NCI-H2171 treated with DMSO at 0.1 percent for 48 hours (cell line): Measurements from ENCODE around the gene RBM14.
"Not testable (repeated sequence)": the region's sequence is repeated elsewhere in the genome, so short reads cannot be mapped to it uniquely, and the experiment has no call there.

ENCODE experiments used
- DNase-seq: peaks from one replicate; lab custom pipeline; 2025; lab: John Stamatoyannopoulos, UW

The RBM14 gene

DNA sequence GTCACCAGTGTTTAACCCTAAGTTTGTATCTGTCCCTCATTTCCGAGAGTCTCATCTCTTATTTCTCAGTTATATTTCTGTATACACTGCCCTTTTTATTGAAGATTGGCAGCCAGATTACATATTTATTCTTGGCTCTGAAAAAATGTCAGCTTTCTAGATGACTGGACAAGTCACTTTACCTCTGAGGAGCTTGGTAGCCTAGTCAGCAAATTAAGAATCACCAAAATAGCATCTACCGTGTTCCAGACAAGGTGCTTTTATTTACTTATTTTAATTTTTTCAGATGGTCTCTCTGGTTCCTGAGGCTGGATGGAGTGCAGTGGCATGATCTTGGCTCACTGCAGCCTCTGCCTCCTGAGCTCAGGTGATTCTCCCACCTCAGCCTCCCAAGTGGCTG lies 16.5 kb downstream of the RBM14 start:
- no peak for DNase-seq

DNA sequence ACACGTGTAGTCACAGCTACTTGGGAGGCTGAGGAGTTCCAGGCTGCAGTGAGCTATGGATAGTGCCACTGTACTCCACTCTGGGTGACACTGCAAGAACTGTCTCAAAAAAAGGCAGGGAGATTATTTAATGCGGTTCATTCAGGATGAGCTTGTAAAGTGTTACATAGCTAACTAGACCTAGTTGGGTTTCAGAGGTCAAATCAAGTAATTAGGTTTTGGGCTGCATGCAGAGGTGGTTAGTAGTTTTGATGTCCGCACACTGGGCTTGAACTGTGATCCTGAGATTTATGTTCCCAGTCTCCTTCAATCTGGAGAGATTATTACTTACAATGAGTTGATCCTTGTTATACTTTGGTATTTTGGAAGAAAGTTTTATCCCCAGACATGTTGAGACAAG lies 20.0 kb downstream of the RBM14 start:
- DNase-seq = no peak

DNA sequence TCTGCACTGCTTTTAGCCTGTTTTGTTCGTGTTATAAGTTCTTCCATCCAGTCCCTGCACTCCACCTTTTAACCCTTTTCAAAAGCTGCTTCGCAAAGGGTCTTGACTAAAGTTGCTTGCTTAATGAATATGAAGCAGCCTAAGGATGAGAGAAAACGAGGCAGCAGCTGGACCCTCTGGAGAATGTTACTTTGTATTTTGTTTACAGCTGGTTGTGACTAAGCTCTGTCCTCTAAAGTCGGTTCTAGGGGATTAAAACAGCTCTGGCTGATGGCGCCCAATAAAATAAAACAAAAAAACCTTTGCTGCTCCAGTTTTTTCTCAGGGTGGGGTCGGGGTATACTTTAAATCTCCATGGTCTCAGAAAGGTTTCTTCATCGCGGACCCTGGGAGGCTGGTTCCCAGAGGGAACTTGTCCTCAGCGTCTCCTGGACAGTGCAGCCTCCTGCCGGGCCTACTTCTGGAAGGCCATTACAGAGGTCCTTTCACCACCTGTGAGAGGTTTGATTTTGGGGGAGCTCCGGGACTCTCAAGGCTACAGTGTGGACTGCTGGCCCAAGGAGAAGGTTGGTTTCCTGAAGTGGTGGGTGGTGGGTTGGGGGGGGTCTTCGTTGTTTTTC lies 21.2 kb downstream of the RBM14 start:
- peak; percentile 35 for DNase-seq

DNA sequence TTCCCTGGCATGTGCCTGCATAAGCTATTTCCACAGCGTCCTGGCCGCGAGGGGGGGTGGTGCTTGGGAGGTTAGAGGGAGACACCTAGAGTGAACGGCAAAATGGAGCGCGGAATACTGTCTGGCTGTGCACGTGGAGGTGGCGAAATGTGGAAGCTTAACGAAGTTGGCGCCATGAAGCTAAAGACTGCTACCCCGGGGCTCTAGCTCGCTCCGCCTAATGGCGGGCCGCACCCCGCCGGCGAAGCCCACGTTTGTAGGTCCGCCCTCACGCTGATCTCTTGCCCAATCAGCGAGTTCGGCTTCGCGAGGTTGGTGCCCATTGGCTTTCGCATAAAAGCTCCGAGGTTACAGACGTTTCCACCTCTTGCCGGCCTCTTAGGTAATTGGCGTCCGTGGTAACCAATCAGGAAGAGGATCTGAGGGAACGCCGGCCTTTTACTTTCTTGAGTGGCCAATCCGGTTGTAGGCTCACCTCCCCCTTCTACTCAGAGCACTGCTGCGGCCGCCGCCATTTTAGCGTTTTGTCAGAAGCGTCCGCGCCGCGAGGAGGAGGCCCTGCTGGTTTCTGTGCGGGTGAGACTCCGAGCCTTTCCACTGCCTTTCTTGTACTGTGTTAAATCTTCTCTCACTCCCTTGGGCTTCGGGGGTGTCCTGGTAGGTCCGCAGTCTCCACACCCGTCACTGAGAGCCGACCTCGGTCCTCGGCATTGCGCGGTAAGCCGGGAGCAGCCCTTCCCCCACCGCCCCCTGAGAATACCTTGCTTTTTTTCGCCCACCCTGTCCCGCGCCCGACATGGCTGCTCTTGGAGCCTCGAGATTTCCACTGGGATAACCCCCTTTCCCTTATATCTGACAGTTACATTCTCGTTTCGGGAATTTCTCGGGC lies 22.0 kb downstream of the RBM14 start, which contains the start of gene RBM4:
TSS of gene RBM4 (plus strand) at position 527 of the 889 bp plus-strand sequence. CDS start 1,009 bp downstream, outside the sequence.
- DNase-seq = peak; percentile 100

DNA sequence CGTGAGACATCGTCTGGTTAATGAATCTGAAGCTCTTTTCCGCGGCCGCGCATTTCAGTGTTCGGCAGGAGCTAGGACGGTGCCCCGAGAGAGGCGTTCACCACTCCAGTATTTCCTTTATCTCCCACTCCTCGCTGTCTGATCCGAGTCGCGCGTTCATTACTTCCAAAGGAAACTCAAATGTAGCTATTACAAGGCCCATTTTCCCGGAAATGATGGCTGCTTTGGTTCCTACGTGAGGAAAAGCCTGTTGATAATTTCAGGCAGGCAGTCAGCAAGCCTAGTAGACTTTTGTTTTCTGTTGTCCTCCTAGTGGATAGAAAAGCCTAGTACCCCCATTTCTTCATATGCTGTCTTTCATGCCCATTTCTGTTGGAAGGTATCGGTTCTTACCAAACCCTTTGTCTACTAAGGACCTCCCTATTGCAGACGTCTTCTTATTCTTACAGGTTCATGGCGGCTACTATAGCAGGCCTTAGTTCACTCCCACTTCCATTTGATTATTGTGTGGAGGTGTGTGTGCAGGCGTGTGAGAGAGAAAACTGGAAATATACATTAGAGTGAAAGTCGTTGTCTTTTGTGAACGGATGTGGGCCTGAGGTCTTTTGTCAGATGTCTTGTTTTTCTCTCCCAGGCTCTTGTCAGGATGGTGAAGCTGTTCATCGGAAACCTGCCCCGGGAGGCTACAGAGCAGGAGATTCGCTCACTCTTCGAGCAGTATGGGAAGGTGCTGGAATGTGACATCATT lies 22.8 kb downstream of the RBM14 start:
- no peak for DNase-seq

DNA sequence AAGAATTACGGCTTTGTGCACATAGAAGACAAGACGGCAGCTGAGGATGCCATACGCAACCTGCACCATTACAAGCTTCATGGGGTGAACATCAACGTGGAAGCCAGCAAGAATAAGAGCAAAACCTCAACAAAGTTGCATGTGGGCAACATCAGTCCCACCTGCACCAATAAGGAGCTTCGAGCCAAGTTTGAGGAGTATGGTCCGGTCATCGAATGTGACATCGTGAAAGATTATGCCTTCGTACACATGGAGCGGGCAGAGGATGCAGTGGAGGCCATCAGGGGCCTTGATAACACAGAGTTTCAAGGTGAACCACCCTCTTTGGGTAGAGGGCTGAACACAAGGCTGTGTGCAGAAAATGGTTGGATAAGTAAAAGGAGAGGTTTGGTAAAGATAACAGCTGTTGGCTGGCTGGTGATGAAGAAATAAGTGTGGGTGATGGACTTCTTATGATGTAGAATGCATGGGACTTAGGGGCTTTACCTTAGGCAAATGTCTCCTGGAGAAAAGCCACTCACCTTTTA lies 23.4 kb downstream of the RBM14 start:
- DNase-seq = not testable (repeated sequence)

DNA sequence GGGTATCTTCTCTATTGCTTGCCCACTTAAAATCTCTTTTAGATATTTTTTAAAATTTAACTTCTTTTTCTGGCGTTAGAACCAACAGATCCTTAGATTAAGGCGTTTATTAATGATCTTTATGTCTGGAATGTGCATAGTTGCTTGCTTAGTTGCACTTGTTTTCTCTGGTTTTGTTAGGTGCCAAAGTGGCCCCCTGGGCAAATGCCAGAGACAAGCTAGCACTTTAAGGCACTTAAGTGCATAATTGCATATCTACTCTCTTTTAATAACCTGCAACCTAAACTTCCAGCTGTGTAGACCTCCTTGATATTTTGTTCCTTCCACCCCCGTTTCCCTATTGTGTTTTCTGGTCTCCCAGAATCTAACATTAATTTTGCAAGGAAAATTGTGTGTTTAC lies 25.4 kb downstream of the RBM14 start:
- no peak for DNase-seq

DNA sequence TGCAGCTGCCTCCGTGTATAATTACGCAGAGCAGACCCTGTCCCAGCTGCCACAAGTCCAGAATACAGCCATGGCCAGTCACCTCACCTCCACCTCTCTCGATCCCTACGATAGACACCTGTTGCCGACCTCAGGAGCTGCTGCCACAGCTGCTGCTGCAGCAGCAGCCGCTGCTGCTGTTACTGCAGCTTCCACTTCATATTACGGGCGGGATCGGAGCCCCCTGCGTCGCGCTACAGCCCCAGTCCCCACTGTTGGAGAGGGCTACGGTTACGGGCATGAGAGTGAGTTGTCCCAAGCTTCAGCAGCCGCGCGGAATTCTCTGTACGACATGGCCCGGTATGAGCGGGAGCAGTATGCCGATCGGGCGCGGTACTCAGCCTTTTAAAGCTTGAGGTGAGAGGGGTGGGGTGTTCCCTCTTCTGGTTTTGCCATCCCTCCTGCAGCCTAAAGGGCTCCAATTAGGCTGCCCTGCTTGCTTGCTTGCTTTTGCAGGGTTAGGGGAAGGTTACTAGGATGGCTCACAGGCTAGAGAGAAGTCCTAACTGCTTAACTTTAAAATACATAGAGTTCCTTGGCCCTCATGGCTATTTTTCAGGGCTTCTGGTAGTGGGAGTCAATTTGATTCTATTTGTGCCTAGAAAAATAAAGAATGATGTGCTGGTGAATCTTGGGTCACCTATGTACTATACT lies 27.5 kb downstream of the RBM14 start:
- DNase-seq = no peak

DNA sequence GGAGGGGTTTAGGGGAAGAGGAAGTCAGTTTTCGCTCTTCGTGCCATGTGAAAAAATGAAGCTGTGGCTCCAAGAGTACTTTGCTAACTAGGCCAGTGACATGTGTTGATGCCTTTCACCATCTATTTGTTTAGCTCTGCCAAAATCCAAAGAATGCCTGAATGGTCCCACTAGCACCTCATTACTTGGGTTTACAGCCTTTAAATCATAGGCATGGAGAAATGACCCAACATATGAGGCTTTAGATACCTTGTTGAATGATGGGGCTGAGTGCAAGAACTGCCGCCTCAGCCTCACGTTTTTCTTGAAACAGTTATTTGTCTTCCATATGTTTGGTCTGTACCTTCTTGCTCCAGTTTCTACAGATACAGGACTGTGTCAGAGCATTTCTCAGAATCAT lies 30.4 kb downstream of the RBM14 start:
- no peak for DNase-seq

DNA sequence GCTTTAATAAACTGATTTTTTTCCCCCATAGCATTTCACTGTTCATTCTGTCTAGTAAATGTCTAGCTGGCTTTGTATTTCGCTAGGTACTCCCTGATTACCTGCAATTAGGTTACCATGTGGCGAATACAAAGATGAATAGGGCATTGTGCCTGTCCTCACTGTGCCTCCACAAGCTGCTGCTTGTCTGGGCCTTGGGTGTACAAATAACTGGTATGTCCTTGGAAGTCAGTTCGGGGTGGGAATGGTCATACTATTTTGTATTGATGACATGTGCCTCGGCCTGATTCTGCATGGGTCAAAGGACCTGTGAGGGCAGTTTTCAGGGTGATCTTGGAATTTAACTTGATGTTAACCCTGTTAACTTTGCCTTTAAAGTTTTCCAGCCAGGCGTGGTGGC lies 33.5 kb downstream of the RBM14 start:
- no peak for DNase-seq

DNA sequence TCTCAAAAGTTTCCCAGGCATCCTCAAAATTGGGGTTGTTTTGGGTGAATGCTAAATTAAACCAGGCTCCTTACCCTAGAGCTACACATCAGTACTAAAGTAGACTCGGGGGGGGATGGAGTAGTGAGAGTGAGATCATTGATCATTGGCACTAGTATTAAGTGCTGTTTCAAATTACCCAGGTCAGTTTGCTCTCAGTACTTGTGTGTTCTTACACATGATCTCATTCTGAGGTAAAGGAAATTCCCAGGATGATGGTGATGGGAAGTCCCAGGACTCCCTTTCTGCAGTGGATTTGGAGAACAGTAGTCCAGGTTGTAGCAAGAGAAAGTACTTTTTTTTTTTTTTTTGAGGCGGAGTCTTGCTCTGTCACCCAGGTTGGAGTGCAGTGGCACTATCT lies 34.6 kb downstream of the RBM14 start:
- no peak for DNase-seq

DNA sequence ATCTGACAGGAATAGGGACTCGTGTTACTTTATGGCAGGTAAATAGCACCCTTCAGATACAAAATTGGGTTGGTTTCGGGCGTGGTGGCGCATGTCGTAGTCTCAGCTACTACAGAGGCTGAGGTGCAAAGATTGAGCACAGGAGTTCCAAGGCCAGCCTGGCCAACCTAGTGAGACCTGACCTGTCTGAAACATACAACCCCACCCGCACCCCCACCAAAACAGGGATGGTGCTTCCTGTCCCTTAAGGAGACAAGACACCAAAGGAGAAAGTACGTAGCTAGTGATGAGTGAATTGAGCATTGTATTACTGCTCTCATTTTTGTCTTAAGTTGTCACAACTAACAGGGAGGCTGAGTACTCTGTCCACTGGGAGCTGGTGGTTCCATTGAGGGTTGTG lies 36.2 kb downstream of the RBM14 start:
- no peak for DNase-seq

DNA sequence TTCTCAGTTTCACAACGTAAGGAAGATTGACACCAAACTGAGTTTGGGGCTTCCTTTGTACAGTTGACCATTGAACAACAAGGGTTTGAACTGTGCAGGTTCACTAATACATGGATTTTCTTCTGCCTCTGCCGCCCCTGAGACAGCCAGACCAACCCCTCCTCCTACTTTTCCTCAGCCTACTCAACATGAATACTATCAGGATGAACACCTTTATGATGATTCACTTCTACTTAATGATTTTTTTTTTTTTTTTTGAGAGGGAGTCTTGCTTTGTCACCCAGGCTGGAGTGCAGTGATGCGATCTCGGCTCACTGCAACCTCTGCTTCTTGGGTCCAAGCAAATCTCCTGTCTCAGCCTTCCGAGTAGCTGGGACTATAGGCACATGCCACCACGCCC lies 36.7 kb downstream of the RBM14 start:
- no peak for DNase-seq

DNA sequence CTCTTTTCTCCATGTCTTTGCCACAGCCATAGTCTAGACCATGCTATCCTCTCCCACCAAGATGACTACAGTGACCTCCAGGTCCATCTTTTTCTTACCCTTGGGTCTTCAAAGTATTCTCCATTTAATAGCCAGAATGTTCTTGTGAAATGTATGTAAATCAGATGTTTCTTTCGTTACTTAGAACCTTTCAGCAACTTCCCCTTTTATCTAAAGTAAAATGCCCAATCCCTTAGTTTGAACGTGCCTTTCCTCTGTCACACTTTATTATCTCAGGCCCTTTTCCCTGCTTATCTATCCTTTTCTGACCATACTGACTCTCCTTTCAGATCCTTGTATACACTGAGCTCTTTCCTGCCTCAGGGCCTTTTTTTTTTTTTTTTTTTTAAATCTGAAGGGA lies 43.3 kb downstream of the RBM14 start:
- no peak for DNase-seq

DNA sequence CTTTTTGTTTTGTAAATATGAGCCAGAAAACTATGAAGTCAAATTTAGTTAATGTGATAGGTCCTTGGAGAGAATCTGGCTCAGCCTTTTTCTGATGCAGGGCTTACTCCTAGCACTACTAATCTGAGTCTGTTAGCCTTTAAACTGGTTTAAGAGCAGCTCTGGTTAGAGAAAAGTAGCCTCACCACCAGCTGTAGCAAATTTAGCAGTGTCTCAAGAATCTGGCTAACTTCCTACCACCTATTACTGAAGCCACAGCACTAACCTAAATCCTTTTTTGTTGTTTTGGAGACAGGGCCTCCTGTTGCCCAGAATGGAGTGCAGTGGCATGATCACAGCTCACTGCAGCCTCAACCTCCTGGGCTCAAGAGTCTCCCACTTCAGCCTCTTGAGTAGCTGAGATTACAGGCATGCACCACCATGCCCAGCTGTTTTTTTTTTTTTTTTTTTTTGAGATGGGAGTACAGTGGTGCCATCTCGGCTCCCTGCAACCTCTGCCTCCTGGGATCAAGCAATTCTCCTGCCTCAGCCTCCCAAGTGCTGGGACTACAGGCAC lies 47.4 kb downstream of the RBM14 start:
- no peak for DNase-seq

DNA sequence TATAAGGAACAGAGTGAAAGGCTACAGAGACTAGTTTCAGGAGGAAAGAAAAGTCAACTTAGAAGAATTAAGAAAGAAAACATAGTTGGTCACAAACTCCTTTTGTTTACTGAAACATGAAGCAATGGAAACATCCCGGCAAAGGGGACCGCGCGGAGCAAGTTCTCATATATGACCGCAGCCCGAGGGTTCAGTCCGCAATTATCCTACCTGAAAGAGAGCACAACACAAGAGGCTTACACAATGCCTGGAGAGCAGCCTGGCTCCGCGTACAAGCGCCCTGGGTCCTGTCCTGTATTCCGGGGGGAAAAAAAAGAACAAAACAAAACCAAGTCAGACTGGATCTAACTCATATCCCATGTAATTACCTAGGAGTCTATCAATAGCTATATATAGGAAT lies 48.9 kb downstream of the RBM14 start:
- no peak for DNase-seq

DNA sequence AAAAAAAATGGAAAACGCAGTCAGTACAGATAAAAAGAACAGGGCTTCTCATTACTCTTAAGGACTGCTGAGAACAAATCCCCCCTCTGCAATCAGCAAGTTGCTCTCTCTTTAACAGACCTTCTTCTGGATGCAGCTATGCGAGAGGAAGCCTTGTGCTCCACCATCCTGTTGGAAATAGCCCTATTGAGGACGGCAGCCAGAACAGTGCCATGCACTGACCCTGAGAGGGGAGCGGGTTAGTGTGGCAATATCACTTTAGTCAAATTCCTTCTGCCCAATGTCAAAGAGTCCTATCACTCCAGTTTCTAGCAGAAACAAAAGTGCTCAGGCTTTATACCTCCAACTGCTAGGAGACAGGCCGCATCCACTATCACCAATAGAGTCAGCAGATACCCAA lies 54.4 kb downstream of the RBM14 start:
- no peak for DNase-seq

DNA sequence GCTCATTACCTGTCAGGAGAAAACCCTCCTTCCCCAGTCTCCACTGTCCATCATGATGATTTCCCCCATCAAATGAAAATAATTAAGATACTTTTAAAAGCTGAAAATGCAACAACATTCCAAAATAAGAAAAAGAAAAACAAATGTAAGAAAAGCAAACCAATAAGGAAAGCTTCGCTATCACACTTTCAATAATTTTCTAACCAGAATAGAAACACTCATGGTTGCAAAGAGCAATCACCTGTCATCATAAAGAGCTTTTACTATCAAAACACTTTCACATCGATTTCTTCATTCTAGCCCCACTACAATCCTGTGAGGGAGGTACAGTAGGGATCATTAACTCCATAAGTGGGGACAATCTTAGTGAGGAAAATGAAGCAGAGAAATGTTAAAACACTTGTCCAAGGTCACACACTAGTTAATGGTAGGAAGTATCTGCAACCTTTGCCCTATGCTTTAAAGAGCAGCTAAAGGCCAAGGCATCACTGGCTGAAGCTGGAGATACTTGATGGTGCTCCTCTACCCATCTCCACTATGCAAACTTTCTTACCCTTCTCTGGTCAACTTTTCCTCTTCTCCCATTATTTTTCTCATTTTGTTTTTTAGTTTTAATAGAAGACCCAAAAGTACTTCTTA lies 58.7 kb downstream of the RBM14 start:
- no peak for DNase-seq

DNA sequence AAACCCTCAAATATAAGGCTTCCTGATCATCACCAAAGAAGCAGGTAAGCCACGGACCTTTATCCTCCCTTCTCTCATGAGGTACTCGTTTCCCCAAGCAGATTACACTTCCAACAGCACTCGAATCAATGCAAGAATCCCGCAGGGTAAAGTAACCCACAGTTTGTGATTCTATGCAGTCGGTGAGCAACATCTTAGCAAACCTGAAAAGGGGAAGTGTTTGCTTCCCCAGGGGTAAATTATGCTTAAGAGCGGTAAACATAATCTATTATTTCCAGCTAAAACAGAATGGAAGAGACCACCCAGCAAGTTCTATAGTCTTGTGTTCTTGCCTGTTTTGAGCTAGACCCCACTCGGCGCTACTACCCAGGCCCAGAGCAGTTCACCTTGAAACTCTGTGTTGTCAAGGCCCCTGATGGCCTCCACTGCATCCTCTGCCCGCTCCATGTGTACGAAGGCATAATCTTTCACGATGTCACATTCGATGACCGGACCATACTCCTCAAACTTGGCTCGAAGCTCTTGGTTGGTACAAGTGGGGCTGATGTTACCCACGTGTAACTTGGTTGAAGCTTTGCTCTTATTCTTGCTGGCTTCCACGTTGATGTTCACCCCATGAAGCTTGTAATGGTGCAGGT lies 60.0 kb downstream of the RBM14 start:
- no peak for DNase-seq
